Parathyroid adenoma (tissue), 2 donors: ENCODE results near the gene AGR2.

ENCODE experiments used
- H2AFZ ChIP-seq: fragments of 300-600 bp; sonication (generic); one replicate; pipeline ENCODE4 v1.7.0; 2017; ENCODE audit warnings: antibody characterized with exemption, mild to moderate bottlenecking
- H3K27ac ChIP-seq: fragments of 300-600 bp; sonication (generic); one replicate; pipeline ENCODE4 v1.7.0; 2017
- H3K27me3 ChIP-seq: fragments of 300-600 bp; sonication (generic); one replicate; pipeline ENCODE4 v1.7.0; 2017; ENCODE audit warnings: low read length; ENCODE audit not compliant: control insufficient read depth, insufficient read depth
- H3K36me3 ChIP-seq: fragments of 300-600 bp; sonication (generic); one replicate; pipeline ENCODE4 v1.7.0; 2017; ENCODE audit warnings: low read length; ENCODE audit not compliant: control insufficient read depth, insufficient read depth
- H3K4me1 ChIP-seq: fragments of 300-600 bp; sonication (generic); one replicate; pipeline ENCODE4 v1.7.0; 2017; ENCODE audit warnings: control low read depth
- H3K4me2 ChIP-seq: fragments of 300-600 bp; sonication (generic); one replicate; pipeline ENCODE4 v1.7.0; 2017; ENCODE audit warnings: low read length
- H3K4me3 ChIP-seq: fragments of 300-600 bp; sonication (generic); one replicate; pipeline ENCODE4 v1.7.0; 2017; ENCODE audit warnings: low read depth, low read length
- H3K79me2 ChIP-seq: fragments of 300-600 bp; sonication (generic); one replicate; pipeline ENCODE4 v1.7.0; 2017; ENCODE audit warnings: control low read depth
- H3K9ac ChIP-seq: fragments of 300-600 bp; sonication (generic); one replicate; pipeline ENCODE4 v1.7.0; 2017; ENCODE audit warnings: mild to moderate bottlenecking
- H3K9me3 ChIP-seq: fragments of 300-600 bp; sonication (generic); one replicate; pipeline ENCODE4 v1.7.0; 2017; ENCODE audit warnings: low read length; ENCODE audit not compliant: control insufficient read depth
- TF ChIP-seq, protein P1 (sequence below): fragments of 300-600 bp; sonication (generic); IDR thresholded peaks from one replicate; pipeline ENCODE4 v1.7.0; 2017; ENCODE audit warnings: antibody characterized with exemption, mild to moderate bottlenecking
- donor health status: primary hyperparathyroidism.

The AGR2 gene

DNA sequence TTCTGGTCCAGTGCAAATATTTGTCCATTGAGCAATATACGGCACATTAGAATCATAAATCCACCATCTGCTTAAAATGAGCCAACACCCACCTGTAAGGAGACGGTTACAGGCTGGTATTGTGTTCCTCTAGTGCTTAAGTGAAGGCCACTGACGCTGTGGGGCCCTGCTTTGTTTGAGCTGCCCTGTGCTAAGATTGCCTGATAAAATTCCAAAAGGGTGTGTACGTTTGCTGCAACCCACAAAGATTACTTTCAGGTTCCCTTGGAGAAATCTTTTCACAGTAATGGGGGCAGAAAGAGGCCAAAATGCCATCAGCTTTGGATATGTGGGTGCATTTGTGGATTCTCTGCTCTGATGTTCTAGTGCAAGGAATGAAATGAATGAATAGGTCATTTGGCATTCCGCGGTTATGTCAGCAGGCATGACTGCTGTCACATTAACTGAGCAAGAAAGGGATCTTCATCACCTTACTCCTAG lies 42.6 kb upstream of the AGR2 start:
- no peak overlapping the region for H3K4me3 ChIP-seq
- no peak overlapping the region for H3K9ac ChIP-seq
- no peak overlapping the region for H2AFZ ChIP-seq
- no peaks in the 10 kb centered on the region for H3K79me2 ChIP-seq
- H3K36me3 ChIP-seq: no peaks in the 10 kb centered on the region
- H3K4me2 ChIP-seq: no peak overlapping the region
- H3K9me3 ChIP-seq: no peaks in the 10 kb centered on the region
- TF ChIP-seq, protein P1, sequence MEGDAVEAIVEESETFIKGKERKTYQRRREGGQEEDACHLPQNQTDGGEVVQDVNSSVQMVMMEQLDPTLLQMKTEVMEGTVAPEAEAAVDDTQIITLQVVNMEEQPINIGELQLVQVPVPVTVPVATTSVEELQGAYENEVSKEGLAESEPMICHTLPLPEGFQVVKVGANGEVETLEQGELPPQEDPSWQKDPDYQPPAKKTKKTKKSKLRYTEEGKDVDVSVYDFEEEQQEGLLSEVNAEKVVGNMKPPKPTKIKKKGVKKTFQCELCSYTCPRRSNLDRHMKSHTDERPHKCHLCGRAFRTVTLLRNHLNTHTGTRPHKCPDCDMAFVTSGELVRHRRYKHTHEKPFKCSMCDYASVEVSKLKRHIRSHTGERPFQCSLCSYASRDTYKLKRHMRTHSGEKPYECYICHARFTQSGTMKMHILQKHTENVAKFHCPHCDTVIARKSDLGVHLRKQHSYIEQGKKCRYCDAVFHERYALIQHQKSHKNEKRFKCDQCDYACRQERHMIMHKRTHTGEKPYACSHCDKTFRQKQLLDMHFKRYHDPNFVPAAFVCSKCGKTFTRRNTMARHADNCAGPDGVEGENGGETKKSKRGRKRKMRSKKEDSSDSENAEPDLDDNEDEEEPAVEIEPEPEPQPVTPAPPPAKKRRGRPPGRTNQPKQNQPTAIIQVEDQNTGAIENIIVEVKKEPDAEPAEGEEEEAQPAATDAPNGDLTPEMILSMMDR: no peak
- no peak overlapping the region for H3K27ac ChIP-seq
- no peaks in the 10 kb centered on the region for H3K27me3 ChIP-seq
- H3K4me1 ChIP-seq: peaks cover 7% of the 10 kb centered on the region

- H3K79me2 ChIP-seq: no peaks in the 10 kb centered on the region
Measured at GRCh38 chr7:16846601-16847165, 41.9 kb upstream of the AGR2 start.

GRCh38 chr7:16845746-16846145 lies 40.9 kb upstream of the AGR2 start:
- Histone ChIP-seq H3K9me3 (no peaks in the 10 kb centered on the region), H3K27ac (no peak overlapping the region), H3K9ac (no peak overlapping the region), H3K4me2 (no peak overlapping the region), H3K36me3 (no peaks in the 10 kb centered on the region), H3K79me2 (no peaks in the 10 kb centered on the region), H3K27me3 (no peaks in the 10 kb centered on the region), H3K4me1 (peaks cover 7% of the 10 kb centered on the region), H3K4me3 (no peak overlapping the region), H2AFZ (no peak overlapping the region)
- TF ChIP-seq, protein P1: no peak

More at GRCh38 chr7:16846601-16847165, 41.9 kb upstream of the AGR2 start:
- Histone ChIP-seq H2AFZ (no peak overlapping the region), H3K4me3 (no peak overlapping the region), H3K4me2 (no peak overlapping the region), H3K9ac (no peak overlapping the region), H3K36me3 (no peaks in the 10 kb centered on the region), H3K4me1 (peaks cover 7% of the 10 kb centered on the region), H3K9me3 (no peaks in the 10 kb centered on the region), H3K27me3 (no peaks in the 10 kb centered on the region), H3K27ac (no peak overlapping the region)
- TF ChIP-seq, protein P1: no peak

- no peaks in the 10 kb centered on the region for H3K27me3 ChIP-seq
- H3K4me3 ChIP-seq: no peak overlapping the region
- H3K9me3 ChIP-seq: no peaks in the 10 kb centered on the region
- H3K36me3 ChIP-seq: no peaks in the 10 kb centered on the region
- no peaks in the 10 kb centered on the region for H3K79me2 ChIP-seq
- H3K27ac ChIP-seq: no peak overlapping the region
- no peaks in the 10 kb centered on the region for H3K4me1 ChIP-seq
- no peak overlapping the region for H2AFZ ChIP-seq
- H3K4me2 ChIP-seq: no peak overlapping the region
- TF ChIP-seq, protein P1: no peak
- no peak overlapping the region for H3K9ac ChIP-seq
Measured at GRCh38 chr7:16841681-16842080, 36.9 kb upstream of the AGR2 start.

- Histone ChIP-seq H3K27me3 (no peaks in the 10 kb centered on the region), H3K36me3 (no peaks in the 10 kb centered on the region), H3K4me1 (no peaks in the 10 kb centered on the region), H2AFZ (no peak overlapping the region), H3K4me2 (no peak overlapping the region), H3K79me2 (no peaks in the 10 kb centered on the region), H3K9me3 (no peaks in the 10 kb centered on the region), H3K27ac (no peak overlapping the region), H3K9ac (no peak overlapping the region), H3K4me3 (no peak overlapping the region)
- TF ChIP-seq, protein P1: no peak
Measured at GRCh38 chr7:16840094-16840493, 35.3 kb upstream of the AGR2 start.
